HG02588 (cell line): ENCODE measurements around the gene CDKN2AIPNL.
"Not testable (repeated sequence)": the region's sequence is repeated elsewhere in the genome, so short reads cannot be mapped to it uniquely, and the experiment has no call there.

Source experiments
- ATAC-seq: cut with Tn5 transposase; IDR thresholded peaks from one replicate; pipeline ENCODE4 v1.9.1; 2021; ENCODE audit warnings: mild to moderate bottlenecking, moderate library complexity; ENCODE audit not compliant: unreplicated experiment

The CDKN2AIPNL gene

DNA sequence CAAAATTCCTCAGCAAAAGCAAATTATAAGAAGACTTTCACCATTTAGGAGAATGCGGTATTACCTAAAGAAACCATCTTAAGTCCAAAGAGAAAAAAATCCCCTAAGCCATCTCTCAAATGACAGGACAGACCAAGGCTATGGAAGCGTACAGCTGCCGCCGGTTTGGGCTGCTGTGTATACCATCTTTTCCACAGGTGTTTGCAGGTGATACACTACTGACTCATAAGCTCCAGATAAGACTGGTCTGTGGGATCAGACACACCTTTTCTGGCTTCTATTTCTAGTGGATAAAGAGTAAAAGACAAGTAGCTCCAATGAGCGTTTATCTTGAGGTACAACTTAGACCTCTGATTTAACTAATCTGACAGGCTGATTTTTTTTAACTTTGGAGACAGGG lies 7.7 kb downstream of the CDKN2AIPNL start:
- no peak for ATAC-seq

DNA sequence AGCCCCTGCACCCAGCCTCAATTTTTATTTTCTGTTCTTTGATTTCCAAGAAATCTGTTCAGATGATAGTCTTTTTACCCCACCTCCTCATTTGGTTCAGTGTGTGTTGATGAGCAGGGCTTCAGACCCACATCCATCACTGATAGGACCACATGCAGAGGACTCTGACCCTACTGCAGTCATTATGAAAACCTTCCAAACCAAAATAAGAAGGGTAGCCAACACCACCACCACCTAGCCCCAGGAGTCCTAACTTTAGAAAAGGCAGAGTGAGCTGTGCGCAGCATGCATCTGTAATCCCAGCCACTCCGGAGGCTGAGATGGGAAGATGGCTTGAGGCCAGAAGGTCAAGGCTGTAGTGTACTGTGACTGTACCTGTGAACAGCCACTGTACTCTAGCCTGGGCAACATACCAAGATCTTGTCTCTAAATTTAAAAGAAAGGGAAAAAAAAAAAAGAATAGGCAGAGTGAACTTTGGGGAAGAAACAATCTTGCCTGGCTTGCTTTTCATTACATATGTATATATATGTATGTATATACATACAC lies 13.0 kb downstream of the CDKN2AIPNL start:
- ATAC-seq = no peak

DNA sequence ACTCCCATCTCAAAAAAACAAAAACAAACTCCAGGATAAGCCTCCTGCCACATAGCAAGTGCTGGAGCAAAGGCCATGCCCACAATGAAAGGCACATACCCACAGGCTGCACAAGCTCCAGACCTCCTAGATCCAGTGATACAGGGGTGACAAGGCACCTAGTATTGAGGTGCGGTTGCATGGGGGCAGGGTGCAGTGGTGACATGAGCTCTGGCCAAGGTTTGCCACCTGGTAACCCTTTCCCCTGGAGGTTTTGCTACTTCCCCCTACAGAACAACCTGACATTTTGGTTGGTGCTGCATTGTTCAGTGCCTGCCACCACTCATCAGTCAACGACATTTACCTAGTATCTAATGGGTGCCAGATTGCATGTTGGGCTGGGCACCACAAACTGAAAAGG lies 14.5 kb downstream of the CDKN2AIPNL start:
- ATAC-seq = no peak

DNA sequence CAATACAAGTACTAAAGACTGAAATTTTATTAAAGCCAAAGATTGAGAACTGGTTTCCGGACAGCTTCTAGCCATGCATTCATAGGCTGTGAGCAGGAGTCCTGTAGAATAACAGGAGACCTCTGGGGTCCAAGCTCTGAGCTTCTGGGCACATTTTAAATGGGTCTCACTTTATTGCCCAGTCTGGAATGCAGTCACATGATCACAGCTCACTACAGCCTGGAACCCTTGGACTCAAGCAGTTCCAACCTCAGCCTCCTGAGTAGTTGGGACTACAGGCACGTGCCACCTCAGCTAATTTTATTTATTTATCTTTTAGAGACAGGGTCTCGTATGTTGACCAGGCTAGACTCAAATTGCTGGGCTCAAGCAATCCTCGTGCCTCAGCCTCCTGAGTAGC lies 15.4 kb downstream of the CDKN2AIPNL start:
- no peak for ATAC-seq

DNA sequence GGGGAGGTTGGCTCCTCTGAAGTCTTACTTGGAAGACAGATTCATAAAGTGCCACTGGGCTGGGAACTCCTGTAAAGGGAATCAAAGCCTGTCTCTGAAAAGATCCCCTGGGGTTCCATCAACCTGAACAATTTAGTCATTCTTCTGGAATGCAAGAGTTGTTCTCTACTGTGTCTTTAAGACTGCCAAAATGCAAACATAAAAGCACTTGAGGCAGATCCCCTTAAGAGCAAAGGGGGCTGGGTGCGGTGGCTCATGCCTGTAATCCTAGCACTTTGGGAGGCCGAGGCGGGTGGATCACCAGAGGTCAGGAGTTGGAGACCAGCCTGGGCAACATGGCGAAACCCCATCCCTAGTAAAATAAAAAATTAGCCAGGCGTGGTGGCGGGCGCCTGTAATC lies 16.7 kb downstream of the CDKN2AIPNL start:
- no peak for ATAC-seq

DNA sequence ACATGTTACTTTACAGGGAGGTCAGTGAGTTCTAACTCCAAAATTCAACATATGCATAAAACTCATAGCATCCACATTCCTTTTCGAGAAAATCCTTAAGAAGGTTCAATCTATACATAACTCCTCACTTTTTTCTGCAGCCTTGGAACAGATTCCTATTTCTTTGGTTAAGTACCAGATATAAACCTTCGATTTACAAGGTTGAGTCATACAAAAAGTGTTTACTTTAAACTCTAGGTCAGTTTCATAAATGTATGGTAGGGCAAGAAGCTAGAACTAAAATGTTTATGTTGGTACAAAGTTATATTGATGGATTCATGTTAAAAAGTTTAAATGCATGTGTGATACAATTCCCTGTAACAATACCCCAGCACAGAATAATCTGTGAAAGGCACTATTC lies 19.4 kb downstream of the CDKN2AIPNL start:
- no peak for ATAC-seq

DNA sequence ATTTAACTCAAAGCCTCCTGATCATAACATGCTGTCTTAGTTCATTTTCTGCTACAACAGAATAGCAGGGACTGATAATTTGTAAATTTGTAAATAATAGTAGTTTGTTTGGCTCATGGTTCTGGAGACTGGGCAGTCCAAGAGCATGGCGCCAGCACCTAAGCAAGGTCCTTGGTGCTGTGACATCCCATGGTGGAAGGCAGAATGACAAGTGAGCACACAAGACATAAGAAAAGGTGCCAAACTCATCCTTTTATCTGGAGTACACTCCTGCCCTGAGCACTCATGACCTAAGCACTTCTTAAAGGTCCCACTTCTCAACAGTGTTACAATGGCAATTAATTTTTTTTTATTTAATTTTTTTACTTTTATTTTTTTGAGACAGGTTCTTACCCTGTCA lies 24.2 kb downstream of the CDKN2AIPNL start:
- no peak for ATAC-seq

DNA sequence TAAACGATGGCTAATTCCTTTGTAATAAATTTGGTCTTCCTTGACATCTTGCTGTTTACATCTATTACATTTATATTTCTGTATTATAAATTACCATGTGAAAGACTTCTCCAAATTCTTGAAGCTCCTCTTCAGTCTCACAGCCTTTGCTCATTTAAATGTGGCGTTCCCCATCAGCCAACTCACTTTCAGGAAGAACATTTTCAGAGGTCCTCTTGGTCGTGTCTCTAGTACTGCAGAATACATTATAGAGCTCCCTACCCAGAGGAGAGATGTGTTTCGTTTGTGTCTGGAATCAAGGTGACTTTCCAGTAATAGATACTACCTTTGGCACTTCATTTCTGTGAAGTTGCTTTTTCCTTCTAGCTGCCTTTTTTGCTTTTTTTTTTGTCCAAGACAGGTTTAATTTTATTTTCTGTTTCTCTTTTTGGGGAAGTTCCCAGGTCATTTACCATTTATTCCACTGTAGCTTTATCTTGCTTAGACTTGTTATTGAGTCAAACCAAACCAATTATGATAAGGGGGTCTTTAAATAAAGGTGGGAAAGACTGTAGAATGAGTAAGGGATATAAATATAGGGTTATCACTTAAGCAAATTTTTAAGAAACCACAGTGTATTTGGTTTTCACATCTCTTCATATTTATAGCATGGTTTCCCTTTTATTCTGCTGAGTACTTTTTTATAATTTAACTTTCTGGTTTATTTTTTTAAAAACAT lies 27.5 kb downstream of the CDKN2AIPNL start:
- ATAC-seq = peak; percentile 57

DNA sequence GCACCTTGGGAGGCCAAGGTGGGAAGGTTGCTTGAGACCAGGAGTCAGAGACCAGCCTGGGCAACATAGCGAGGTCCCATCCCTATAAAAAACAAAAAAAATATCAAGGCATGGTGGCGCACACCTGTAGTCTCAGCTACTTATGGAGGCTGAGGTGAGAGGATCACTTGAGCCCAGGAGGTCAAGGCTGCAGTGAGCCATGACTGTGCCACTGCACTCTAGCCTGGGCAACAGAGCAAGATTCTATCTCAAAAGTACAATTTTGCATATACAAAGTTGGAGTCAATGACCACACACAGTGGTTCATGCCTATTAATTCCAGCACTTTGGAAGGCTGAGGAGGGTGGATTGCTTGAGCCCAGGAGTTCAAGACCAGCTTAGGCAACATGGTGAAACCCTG lies 29.5 kb downstream of the CDKN2AIPNL start:
- not testable (repeated sequence) for ATAC-seq

DNA sequence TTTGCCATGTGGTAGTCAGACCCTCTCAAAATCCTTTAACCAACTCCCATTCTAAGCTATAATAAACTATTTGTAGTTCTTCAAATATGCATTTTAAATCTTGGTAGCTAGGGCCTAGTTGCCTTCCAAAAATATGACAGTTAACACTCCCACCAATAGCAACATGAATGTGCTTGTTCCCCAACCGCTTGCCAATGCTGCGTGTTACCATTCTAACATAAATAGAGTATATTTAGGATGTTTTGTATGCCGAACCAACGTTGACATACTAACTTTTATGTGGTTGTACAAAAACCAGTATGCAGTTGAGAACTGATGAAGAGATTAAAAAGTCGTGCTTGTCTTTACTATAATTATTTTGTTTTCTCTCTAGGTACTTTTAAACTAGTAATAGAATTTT lies 31.3 kb downstream of the CDKN2AIPNL start:
- ATAC-seq = no peak

DNA sequence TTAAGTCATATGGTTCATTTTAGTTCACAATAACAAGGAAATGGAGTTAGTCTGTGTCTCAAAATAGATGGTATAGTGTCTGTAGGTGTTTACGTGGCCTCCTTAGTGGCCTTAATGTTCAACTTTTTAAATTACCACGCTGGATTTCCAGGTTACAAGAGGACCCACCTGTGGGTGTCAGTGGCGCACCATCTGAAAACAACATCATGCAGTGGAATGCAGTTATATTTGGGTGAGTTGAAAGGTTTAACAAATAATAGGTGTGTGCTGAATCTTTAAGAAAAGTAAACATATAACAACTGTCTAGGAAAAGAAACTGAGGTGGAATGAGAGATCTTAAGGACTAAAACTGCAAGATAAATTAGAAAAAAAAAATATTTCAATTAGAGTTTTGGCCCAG lies 37.4 kb downstream of the CDKN2AIPNL start:
- ATAC-seq = no peak

DNA sequence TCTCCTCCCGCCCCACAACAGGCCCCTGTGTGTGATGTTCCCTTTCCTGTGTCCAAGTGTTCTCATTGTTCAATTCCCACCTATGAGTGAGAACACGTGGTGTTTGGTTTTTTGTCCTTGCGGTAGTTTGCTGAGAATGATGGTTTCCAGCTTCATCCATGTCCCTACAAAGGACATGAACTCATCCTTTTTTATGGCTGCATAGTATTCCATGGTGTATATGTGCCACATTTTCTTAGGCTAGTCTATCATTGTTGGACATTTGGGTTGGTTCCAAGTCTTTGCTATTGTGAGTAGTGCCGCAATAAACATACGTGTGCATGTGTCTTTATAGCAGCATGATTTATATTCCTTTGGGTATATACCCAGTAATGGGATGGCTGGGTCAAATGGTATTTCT lies 38.0 kb downstream of the CDKN2AIPNL start:
- ATAC-seq = not testable (repeated sequence)

DNA sequence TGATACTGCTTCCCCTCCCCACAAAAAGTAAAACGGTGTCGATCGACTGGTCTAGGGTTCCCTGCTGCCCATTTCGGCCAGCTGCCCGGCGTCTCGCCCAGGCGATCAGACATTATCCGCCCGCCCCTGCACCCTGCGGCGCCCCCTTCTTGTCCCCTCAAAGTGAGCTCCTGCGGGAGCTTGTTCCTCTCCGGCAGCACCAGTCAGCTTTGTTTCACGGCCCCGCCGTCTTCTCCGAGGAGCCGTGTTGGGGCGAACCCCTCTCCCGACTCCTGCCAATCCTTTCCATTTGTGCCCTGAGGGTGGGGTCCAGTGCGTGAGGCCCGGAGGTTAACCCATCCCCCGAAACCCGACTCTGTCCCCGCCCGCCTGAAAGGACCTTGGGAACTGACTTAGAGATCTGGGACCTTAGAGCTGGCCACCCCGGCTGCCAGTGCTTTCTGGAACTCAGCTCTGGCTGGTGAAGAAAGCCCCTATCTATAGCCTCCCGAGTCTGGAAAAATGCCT lies 39.8 kb downstream of the CDKN2AIPNL start:
- no peak for ATAC-seq

DNA sequence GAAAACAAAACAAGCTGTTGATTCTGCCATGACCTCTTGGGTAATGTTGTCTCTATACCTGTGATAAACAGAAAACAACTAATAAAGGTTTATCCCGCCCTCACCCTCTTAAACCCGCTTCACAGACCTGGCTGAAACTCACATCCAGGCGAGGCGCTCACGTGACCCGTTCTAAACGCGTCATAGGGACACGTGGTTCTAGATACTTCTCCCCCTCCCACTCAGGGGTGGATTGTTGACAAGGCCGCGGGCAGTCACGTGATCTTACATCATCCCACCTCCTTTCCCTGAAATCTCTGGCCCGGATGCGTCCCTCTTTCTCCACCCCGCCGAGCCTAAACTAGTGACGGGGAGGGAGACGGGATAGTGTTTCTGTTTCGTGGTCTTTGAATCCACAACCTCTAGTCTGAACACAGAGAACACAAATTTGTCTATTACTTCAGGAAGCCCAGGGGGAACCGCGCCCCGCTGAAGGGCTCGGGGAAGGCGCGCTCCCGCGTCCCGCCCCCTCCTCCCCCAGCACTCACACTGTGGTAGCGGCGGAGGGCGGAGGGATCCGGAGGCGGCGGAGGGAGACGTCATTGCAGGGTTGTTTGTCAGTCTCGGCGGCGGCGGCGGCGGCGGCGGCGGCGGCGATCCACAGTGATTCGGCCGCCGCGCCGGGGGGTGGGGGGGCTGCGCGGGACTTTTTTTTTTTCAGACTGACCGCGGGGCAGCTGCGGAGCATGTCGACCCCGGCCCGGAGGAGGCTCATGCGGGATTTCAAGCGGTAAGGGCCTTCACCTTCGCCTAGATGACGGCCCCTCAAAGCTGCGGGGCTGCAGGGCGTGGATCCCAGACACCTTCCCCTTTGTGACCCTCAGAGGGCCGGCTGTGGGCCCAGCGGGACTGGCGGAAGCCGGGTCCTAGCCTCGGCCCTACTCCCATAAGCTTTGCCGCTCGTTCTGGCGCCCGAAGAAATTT lies 40.5 kb downstream of the CDKN2AIPNL start, which contains the start of gene UBE2B:
Gene UBE2B (plus strand): TSS at position 699 of the 963 bp plus-strand sequence. CDS start 27 bp downstream, at position 726.
- ATAC-seq = peak; percentile 71

DNA sequence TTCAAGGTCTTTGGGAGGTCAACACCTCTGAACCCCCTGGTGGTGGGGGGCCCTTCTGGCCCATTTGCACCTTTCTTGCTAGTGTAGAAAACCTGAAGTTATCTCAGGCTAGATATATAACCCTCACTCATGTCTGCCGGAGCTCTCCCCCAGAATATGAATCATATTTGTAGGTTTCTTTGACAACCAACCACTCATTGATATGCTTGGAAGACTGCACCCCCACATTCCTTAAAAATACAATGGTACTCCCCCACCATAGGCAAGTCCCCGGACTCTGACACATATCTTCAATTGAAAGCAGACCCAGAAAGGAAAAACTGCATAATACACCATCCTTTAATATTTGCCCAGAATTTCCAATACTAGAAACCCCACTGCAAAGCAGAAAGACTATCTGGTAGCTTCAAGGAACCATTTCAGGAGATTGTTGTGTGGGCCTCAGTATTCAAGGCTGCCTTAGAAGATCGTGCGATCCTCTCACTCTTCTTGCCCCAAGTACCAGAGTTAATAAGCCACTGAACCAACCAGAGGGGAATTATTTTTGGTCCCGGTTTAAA lies 41.3 kb downstream of the CDKN2AIPNL start:
- ATAC-seq = peak; percentile 9

DNA sequence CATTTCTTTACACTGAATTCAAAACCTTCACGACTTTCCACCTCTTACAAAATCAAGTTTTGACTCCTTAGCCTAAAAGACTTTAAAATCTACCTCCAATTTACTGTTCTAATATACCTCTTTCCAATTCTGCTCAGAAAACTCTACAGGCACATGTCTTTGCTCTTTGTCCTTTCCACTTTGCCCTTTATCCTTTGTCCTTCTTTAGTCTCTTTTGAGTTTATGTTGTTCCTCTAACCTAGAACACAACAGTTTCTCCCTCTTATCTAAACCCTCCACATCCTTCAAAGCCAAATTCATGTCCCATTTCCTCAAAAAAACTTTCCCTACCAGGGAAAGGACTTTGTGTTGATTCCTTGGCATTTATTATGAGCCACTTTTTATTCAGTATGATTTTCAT lies 46.1 kb downstream of the CDKN2AIPNL start:
- ATAC-seq = no peak

DNA sequence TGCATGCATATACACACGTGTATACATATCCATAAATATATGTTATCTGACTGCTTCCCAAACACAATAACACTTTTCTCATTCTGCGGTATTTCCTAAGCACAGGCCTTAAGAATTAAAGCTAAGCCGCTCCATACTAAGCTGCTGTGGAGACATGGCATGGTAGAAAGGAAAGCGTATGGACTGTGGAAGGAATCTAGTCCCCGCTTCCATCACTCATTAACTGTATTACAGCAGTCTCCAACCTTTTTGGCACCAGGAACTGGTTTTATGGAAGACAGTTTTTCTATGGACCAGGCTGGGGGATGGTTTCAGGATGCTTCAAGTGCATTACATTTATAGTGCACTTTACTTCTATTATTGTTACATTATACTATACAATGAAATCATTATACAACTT lies 56.0 kb downstream of the CDKN2AIPNL start:
- ATAC-seq = no peak
